NCI-H748 (cell line): Measurements from ENCODE around the gene ST8SIA6.
"Not testable (repeated sequence)": the region's sequence is repeated elsewhere in the genome, so short reads cannot be mapped to it uniquely, and the experiment has no call there.

ENCODE experiments used
- DNase-seq: peaks from one replicate; lab custom pipeline; 2025; ENCODE audit not compliant: unreplicated experiment; lab: John Stamatoyannopoulos, UW

Gene ST8SIA6

DNA sequence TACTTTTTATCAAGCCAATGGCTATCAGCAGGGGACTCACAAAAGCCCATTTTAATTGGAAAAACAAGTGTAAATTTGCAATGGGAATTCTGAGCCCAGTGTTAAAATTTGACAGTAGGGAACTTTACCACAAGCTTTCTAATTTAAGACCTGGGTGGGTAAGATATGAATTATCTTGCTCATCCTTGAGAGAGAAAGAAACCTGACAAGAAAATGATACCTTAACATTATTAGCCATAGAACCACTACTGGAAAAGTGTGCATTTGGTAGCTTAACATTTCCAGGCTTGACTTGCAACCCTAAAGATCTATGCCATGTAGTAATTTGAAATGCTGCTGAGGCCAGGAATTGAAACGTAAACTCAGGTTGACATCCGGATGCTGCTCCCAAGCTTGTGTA lies 2.7 kb upstream of the ST8SIA6 start:
- DNase-seq: no peak

DNA sequence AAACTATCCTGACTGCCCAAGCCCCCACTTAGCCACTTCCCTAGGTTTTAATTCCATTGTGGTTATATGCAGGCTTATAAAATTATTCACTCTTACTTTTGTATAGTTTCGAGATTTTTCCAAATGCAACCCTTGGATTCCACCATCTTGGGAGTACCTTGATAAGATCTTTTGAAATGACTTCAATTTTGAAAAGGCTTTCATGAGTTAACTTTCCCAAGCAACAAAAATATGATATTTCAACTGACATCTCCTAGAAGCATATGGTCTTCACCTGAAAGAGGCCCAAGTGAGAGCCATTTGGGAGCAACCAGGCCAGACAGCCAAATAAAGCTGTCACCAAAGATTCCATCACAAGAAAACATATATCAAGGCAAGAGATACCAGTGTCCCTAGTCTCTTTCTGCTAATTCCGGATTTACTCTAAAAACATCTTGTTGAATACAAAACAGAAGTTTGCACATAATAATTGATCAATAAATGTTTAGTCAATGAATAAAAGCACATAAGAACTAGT lies 1.7 kb upstream of the ST8SIA6 start:
- no peak for DNase-seq

DNA sequence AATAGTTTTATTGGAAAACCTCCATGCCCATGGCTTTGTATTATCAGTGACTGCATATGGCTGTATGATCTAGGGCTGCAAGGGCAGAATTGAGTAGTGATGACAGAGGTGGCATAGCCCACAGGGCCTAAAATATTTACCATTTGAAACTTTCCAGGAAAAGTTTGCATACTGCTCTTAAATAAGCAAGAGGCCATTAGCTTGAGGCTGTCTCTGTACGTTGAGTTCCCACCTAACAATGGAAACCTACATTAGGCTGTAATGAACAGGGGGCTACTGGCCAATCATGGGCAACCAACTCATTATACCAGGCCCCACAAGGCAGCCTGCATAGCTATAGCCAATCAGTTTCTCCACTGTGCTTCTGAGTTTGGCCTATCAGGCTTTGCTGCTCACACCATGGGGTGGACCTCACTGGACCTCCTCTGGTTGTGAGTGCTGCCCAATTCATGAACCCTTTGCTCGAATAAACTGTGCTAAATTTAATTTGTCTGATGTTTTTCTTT lies 673 bp upstream of the ST8SIA6 start:
- no peak for DNase-seq

DNA sequence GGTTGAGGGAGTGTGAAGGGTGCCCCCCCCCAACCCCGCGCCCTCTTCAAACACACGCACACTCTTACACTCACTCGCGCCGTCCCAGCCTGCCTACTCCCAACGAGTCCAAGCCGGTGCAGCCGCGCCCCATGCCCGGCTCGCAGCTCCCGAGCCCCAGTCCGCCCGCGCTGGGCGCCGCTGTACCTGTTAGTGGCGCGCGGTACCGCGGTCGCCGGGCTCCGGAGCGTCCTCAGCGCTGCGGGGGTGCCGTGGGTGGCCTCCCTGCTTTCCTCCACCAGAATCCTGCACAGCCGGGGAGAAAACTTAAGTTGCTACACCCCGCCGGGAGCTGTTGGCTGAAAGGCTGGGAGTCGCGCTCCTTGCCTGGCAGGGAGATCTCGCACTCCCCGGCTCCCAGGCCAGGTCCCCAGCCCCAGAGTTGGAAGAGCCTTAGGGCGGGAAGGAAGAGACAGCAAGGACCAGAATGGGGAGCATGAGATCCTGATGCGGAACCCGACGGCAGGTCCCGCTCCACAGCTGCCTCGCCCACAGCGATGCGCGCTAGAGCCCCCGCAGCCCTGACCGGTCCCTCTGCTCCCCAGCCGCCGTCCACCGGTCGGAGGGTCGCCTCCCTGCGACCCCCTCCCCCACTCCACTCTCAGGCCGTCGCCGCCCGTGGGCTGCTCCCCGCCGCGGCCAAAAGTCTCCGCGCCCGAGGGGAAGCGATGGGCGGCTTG lies 863 bp downstream of the ST8SIA6 start:
- DNase-seq: peak; percentile 70

DNA sequence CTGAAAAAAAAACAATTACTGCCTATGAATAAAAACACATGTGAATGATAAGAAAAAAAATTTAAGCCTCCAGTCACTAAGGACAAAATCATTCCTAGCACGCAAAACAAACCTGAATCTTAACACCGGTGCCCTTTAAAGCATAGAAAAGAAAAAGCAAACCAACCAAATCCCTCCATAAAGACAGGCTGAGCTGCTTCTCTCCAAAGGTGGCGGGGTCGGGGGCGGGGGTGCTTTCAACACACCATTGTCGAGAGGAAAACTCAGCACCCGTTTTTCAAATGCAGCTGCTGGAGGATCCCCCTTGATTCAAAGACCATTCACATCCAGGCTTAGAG lies 1.4 kb downstream of the ST8SIA6 start:
- DNase-seq: no peak

DNA sequence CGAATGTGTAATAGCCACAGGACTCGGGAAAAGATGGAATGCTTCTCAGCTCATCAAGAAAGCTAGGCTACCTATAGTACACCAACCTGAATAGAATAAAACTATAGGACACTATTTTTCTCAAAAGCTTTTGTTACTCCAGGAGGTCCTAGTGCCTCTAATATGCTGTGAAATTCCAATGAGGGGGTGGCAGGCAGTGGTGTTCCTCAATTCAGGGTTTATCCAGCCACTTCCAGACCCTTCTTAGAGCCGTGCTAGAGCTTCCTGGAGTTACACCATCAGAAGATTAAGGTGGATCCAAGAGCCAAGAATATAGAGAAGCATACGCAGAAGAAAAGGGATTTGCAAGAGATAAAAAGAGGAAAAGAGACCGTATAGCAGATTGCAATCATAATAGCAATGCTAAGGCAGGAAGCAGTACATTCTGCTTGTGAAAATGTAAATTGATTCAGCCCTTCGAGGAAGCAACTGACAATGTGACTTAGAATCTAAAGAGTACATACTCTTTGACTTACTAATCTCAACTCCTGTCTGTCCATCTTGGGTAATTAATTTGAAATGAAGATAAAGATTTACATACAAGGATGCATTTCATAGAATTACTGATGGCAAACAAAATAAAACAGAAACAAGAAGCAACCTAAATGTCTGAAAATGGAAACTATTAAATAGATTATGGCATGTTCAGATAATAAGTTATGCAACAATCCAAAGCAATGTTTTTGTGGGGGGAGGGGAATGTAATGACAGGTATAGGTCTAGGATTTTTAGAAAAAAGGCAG lies 2.1 kb downstream of the ST8SIA6 start:
- no peak for DNase-seq

DNA sequence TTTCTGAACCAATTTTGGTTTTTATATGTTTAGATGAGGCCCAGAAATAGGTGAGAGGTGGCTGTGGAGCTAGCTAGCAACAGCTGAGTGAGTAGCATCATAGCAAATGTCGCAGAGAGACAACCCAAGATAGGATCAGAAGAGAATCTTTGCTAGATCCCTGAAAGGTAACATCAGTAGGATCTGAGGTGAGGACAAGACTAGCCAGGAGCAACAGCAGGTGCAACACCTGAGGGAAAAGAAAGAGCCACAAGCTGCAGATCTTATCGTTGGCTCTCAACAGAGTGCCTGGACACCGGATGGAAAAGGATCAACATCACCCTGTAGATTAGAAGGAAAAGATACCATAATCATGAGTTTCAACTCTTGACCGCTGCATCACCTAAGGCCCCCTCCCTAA lies 4.4 kb downstream of the ST8SIA6 start:
- no peak for DNase-seq

DNA sequence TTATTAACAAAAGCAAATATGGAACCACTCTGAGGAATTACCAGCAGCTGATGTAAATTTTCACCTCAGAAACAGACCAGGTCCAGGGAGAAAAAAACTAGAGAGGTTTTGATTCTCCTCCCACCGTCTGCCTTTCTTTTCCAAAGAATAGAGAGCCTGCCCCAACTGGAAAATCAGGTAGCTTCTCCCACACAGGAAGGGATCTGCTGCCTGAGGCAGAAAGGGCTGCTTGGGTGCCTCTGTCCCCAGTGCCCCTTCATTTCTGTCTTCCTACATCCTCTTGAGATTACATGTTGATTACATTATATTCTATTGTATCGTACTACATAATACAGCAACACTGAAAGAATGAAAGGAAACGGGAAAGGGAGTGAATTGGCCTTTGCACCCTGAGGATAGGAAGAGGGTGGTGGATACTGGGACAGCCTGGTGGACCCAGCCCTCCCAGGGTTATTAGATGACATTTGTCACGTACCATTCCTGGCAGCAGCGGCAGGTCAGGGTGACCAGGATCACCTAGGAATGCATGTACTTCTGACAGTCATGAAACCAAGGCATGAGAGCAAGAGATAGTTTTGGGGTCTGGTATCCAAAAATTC lies 8.9 kb downstream of the ST8SIA6 start:
- DNase-seq: no peak

DNA sequence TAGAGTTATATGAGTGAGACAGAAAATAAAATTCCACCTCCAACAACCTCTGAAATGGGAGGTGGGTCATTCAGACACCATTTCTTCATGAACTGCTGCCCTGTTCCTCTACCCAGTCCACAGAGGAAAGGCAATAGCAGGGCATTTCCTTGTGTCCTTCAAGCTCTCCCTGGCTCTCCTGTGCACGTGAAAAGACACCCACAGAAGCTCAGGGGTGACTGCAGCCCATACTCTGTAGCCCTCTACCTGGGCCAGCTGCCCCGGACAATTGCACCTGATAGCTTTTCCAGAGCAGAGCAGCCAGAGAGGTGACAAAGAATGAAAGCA lies 10.0 kb downstream of the ST8SIA6 start:
- no peak for DNase-seq

DNA sequence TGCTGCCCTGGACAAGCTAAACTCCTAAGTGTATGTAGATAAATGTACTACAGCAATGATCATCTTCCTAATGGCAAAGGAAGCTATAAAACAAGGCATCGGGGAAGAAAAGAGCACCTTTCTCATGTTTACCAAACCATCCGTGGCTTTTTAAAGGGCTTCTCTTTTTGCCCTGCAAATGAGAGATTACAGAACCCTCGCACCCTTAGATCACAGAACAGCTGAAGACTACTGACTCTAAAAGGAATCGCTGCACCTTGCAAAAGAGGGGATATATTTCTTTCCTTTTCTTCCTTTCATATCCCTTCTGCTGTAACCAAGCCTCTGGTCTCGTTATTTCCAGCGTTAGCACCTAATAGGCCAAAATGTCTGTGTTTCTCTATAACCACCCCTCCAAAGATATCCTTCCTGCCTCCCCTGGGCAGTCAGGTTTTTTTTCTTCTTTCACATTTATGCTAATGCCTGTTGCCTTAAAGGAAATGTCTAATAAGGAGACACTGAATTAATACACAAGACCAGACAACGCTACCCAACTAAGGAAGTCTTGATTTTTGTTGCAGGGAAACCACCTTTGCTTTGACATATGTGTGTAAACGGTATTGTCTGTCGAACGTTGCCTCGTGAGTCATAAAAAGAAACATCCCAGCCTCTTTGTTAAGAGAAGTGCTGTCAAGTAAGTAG lies 10.5 kb downstream of the ST8SIA6 start:
- no peak for DNase-seq

DNA sequence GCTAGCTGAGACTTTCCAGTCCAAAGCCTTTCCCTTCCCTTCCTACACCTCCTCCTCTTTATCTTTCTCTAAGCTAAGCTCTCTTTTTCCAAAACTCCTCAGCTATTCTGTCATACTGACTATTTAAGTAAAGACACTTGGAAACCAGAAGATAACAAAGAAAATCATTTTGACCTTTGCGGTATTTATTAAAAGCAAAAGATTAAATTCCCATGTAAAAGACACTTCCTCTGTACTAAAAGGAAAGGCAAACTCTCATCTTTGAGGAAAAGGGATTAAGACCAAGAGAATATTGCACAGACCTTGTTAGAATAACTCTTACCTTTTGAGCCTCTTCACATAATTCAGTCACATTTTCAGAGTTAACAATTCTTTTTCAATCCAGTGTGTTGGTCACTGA lies 15.8 kb downstream of the ST8SIA6 start:
- DNase-seq: no peak

DNA sequence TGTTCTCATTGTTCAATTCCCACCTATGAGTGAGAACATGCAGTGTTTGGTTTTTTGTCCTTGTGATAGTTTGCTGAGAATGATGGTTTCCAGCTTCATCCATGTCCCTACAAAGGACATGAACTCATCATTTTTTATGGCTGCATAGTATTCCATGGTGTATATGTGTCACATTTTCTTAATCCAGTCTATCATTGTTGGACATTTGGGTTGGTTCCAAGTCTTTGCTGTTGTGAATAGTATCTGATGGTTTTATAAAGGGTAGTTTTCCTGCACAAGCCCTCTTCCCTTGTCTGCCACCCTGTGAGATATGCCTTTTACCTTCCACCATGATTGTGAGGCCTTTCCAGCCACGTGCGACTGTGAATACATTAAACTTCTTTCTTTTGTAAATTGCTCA lies 17.8 kb downstream of the ST8SIA6 start:
- DNase-seq: not testable (repeated sequence)

DNA sequence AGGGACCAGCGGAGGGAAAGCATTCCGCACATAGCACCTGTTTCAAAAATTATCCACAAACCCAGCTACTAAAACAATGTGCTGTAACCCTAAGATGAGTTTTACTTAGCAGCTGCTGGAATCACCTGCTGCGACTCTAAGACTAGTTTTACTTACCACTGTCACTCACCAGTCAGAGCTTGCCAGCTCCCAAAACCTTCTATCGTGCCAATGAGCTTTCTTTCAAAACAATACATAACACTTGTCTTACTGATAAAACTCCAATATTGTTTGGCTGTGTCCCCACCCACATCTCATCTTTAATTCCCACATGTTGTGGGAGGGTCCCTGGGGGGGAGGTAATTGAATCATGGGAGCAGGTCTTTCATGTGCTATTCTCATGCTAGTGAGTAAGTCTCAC lies 18.4 kb downstream of the ST8SIA6 start:
- DNase-seq: no peak

DNA sequence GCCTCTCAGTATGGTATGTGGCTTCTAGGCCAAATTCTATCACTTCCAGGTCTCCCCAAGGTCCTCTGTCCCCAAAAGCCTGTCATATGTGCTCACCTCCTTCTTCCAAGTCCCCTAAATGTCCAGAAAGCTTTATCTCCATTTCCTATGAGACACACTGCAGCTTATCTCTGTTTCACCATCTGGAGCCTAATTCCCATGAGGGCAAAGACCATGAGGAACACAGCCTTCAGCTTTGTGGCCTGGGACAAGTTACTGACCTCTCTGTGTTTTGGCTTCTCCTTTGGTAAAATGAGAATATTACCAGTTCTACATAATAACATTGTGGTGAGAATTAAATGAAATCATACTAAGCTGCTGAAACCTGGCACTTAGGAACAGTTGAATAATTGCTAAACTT lies 19.2 kb downstream of the ST8SIA6 start:
- no peak for DNase-seq

DNA sequence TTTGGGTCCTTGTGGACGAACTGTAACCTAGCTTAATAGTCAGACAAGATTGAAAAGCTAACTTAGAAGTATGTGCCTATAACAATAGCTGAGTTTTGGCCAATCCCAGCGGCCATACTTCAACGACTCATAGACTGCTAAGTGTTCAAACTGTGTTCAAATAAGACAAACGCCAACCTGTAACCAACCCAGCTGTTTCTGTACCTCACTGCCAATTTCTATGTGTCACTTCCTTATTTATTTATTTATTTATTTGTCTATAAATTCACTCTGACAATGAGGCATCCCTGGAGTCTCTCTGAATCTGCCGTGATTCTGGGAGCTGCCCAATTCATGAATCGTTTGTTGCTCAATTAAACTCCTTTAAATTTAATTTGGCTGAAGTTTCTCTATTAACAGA lies 21.7 kb downstream of the ST8SIA6 start:
- no peak for DNase-seq

DNA sequence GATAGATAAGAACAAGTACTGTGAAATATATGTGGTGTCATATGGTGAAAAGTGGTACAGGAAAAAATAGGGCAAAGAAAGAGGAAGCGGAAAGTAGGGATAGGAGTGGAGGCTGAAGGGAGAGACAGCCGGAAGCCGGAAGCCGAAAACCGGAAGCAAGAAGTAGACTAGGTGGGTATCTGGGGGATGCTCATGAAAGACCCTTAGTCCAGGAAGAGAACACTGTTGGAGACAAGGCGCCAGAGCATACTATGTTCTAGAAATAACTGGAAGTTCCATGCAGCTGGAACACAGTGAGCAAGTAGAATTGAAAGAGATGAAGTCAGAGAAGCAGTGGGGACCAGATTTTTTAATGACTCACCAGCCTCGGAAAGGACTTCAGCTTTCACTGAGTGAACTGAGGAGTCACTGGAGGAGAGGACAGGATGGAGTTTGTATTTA lies 22.5 kb downstream of the ST8SIA6 start:
- DNase-seq: no peak

DNA sequence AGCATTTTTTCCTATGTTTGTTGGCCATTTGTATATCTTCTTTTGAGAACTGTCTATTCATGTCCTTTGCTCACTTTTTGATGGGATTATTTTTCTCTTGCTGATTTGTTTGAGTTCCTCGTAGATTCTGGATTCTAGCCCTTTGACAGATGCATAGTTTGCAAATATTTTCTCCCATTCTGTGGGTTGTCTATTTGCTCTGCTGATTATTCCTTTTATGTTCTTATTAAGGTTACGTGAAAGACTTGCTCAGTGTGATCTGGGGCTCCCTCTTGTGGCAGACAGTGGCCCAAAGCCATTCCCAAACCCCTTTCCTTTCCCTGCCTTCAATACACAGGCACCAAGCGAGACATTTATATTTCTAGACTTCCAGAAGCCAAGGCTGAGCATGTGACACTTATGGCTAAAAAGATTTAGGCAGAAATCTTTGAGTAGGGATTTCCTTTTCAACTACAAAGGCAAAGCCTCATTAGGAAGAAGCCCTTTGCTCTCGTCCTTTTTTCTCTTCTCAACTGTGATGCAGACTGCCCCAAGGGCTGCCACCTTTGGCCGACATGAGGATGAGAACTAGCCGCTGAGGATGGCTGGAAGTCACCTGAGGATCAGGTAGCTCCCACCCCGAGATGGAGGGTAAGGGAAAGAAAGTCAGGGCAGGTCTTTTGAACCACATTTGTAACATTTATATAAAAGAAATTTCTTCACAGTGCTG lies 23.6 kb downstream of the ST8SIA6 start:
- peak; percentile 55 for DNase-seq

DNA sequence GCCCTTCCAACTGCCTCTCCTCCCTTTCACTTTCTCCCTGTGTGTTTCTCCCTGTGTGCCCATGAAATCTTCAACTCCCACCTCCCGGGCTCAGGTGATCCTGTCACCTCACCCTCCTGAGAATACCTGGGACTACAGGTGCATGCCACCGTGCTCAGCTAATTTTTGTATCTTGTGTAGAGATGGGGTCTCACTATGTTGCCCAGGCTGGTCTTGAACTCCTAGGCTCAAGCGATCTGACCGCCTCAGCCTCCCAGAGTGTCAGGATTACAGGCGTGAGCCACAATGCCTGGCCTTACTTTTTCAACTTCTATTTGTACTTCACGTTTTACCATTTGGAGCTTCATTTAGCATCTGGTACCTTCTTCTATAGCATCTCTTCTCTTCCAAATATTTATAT lies 24.9 kb downstream of the ST8SIA6 start:
- no peak for DNase-seq

DNA sequence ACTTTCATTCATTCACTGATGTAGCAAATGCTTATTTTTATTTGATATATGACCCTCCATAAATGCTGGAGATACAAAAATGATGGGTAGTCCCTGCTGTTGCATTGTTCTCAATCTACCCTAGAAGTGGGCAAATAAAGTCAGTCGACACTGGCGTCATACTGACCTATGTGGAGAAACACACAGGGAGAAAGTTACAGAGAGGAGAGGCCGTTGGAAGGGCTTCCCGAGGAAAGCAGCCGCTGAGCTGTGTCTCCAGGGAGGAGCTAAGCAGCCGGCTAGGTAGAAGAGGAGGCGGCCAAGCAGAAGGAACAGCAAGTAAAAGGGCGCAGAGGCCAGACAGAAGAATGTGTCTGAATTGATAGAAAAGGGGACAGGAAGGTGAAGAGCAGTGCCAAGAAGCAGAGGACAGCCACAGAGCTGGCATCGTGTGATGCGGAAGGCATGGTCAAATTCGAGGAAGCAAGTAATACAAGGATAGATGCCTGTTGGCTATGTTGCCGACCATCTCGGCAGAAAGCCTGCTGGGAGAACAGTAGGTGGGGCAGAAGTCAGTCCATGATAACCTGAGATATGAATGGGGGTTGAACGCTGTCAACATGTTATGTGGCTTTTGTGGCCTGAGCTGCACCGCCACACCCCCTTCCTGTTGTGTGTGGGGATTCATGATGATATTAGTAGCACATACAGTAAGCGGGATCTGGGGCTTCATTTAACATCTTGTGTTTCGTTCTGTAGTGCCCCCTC lies 25.9 kb downstream of the ST8SIA6 start:
- no peak for DNase-seq

DNA sequence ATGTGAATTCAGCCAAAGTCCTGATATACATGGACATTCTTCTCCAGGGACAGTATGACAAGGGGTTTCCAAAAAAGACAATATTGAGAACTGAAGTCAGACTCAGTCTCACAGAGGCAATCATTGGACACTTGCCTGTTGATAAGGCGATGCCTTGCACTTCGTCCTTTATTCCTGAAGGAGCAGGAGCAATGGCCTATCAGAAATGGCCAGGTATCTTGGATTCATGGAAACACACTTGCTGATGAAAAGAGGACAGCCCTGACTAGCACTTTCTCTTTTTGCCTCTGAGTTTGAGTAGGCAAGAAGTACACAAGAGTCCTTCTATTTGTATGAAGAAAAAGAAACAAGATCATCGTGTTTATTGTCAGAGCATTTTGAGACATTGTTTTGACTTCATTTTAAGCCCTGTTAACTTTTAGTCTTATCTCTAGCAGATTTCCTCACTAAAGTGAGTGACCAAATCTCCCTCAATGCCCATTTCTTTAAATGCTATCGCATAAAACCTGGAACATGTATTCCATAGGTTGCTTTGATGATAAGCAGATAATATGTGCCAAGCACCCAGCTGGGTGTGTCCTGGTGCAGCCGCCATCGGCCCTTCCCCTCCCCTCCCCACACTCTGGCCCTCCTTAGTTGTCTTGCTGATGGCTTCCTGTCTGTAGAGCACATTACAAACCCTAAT lies 26.6 kb downstream of the ST8SIA6 start:
- DNase-seq: no peak
